ENCODE results near the gene GPN1.

GRCh38 chr2:27672723-27673486, 44.1 kb downstream of the GPN1 start:
- no peak for TF ChIP-seq TAF1 (IDR thresholded peaks at IDR 0.05; ENCODE audit: low read depth, low read length)
- no peak for TF ChIP-seq POLR2A (IDR thresholded peaks at IDR 0.05; ENCODE audit: low read depth, low read length)
- no peak for TF ChIP-seq POLR2AphosphoS5 (IDR thresholded peaks at IDR 0.05; ENCODE audit: low read depth, low read length)

Data from GM12891 (cell line).